Measurements from ENCODE around the gene FRAT1.

GRCh38 chr10:97277551-97277950 lies 41.5 kb upstream of the FRAT1 start:
- TF ChIP-seq CTCF (IDR thresholded peaks at IDR 0.05) (no peak), POLR2A (IDR thresholded peaks at IDR 0.05) (no peak)

Measured in body of pancreas (tissue), 4 donors.